GM12878 (cell line): Measurements from ENCODE around the gene FABP7. TPM values are rescaled to one million over a fixed set of nuclear protein-coding genes. Genes with fewer than 3 reads are reported as not detected.

Experiments
- ATAC-seq: fragments of 200-7000 bp; cut with Tn5 transposase; 3 replicates; pipeline ENCODE4 v1.9.1; 2020; ENCODE audit warnings: mild to moderate bottlenecking, moderate library complexity
- BruUV-seq: library from RNA; stranded (reverse); fragments of 400-500 nt; replicated peaks from 2 replicates; lab custom pipeline; 2021; lab: Mats Ljungman, UMichigan
- CTCF ChIA-PET: fragments of 300-600 bp; sonication (Branson Sonifier 250); formaldehyde crosslinking; extraction: SDS; loops from one replicate; lab custom pipeline; 2021; ENCODE audit warnings: inconsistent platforms; lab: Yijun Ruan, JAX
- POLR2A ChIA-PET: fragments of 350-600 bp; formaldehyde crosslinking; extraction: SDS; loops from one replicate; lab custom pipeline; 2021; ENCODE audit warnings: inconsistent platforms; lab: Charles Lee
- RAD21 ChIA-PET: fragments of 300-600 bp; sonication (Branson Sonifier 250); formaldehyde crosslinking; loops from one replicate; lab custom pipeline; 2023; ENCODE audit warnings: antibody characterized with exemption; ENCODE audit not compliant: unreplicated experiment; lab: Charles Lee
- SMC1A ChIA-PET: fragments of 300-600 bp; sonication (Branson Sonifier 250); formaldehyde crosslinking; loops from one replicate; lab custom pipeline; 2023; ENCODE audit not compliant: unreplicated experiment, uncharacterized antibody; lab: Charles Lee
- DNase-seq: peaks from one replicate; pipeline ENCODE4 v3.0.0-alpha.2; 2011; ENCODE audit warnings: low read depth, low spot score
- FAIRE-seq: peaks from 3 replicates; lab custom pipeline; 2011; peaks lifted over from hg19 to GRCh38; lab: Jason Lieb, UNC
- H2AFZ ChIP-seq: 2 replicates; pipeline ENCODE4 v1.6.0; 2011; ENCODE audit warnings: low read depth, low read length, control low read depth; ENCODE audit not compliant: control insufficient read depth
- H3K27ac ChIP-seq: 2 replicates; pipeline ENCODE4 v1.5.1; 2011; ENCODE audit warnings: control low read depth; ENCODE audit not compliant: control insufficient read depth, insufficient read depth
- H3K27me3 ChIP-seq, 2 experiments: replicated peaks in 1 of 2; 2 replicates each; pipeline versions ENCODE4 v1.6.0 to v1.6.1; 2011; ENCODE audit warnings: low read length in 1 of 2; ENCODE audit not compliant: control insufficient read depth in 2 of 2, insufficient read depth in 2 of 2
- H3K36me3 ChIP-seq, 2 experiments: 2 replicates each; pipeline ENCODE4 v1.5.1; 2011; ENCODE audit warnings: low read length in 1 of 2; ENCODE audit not compliant: control insufficient read depth in 2 of 2, insufficient read depth in 2 of 2
- H3K4me1 ChIP-seq: 2 replicates; pipeline ENCODE4 v1.6.1; 2011; ENCODE audit warnings: mild to moderate bottlenecking, low read length, moderate library complexity, mixed read lengths; ENCODE audit not compliant: control insufficient read depth, insufficient read depth
- H3K4me2 ChIP-seq: 2 replicates; pipeline ENCODE4 v1.6.0; 2011; ENCODE audit warnings: control low read depth; ENCODE audit not compliant: control insufficient read depth, insufficient read depth
- H3K4me3 ChIP-seq: fragments of 200-600 bp; sonication (generic); 2 replicates; pipeline ENCODE4 v1.5.1; 2016
- H3K79me2 ChIP-seq: 2 replicates; pipeline ENCODE4 v1.6.0; 2011; ENCODE audit warnings: low read length; ENCODE audit not compliant: control insufficient read depth, insufficient read depth
- H3K9ac ChIP-seq: 2 replicates; pipeline ENCODE4 v1.8.0; 2011; ENCODE audit warnings: low read length, control low read depth, mixed read lengths; ENCODE audit not compliant: control insufficient read depth, insufficient read depth
- H3K9me3 ChIP-seq: replicated peaks from 3 replicates; pipeline ENCODE4 v1.5.1; 2011; ENCODE audit warnings: mild to moderate bottlenecking, low read length; ENCODE audit not compliant: control insufficient read depth, insufficient read depth
- H4K20me1 ChIP-seq: 2 replicates; pipeline ENCODE4 v1.6.0; 2011; ENCODE audit not compliant: control insufficient read depth, insufficient read depth
- BRCA1 ChIP-seq: IDR thresholded peaks from 2 replicates; pipeline ENCODE4 v1.6.1; 2011; ENCODE audit warnings: low read depth, low read length, improper control_type of control experiment
- CBX5 ChIP-seq: sonication (generic); IDR thresholded peaks from 2 replicates; pipeline ENCODE4 v1.6.1; 2016; ENCODE audit warnings: low read depth, moderate library complexity, mild to moderate bottlenecking, inconsistent platforms
- CHD1 ChIP-seq: IDR thresholded peaks from 2 replicates; pipeline ENCODE4 v1.6.1; 2012; ENCODE audit warnings: low read depth, low read length, improper control_type of control experiment
- E2F8 ChIP-seq: fragments of 450-650 bp; IDR thresholded peaks from 2 replicates; pipeline ENCODE4 v1.6.1; 2018; ENCODE audit warnings: mild to moderate bottlenecking, low read depth, moderate library complexity; ENCODE audit not compliant: partially characterized antibody
- ELK1 ChIP-seq: IDR thresholded peaks from 2 replicates; pipeline ENCODE4 v1.6.1; 2012; ENCODE audit warnings: low read depth, low read length, improper control_type of control experiment
- FOXK2 ChIP-seq: fragments of 450-650 bp; IDR thresholded peaks from 2 replicates; pipeline ENCODE4 v1.6.1; 2017; ENCODE audit warnings: mild to moderate bottlenecking, moderate library complexity
- JUNB ChIP-seq: IDR thresholded peaks from 2 replicates; pipeline ENCODE4 v1.6.1; 2016; ENCODE audit warnings: antibody characterized with exemption, mild to moderate bottlenecking
- KAT2A ChIP-seq: conservative IDR thresholded peaks from 2 replicates; pipeline ENCODE4 v1.6.1; 2011; ENCODE audit warnings: low read depth, low read length; ENCODE audit not compliant: control insufficient read depth
- KLF5 ChIP-seq: fragments of 450-650 bp; IDR thresholded peaks from 2 replicates; pipeline ENCODE4 v1.6.1; 2014; ENCODE audit warnings: mild to moderate bottlenecking; ENCODE audit not compliant: partially characterized antibody
- MEF2B ChIP-seq: fragments of 450-650 bp; IDR thresholded peaks from 2 replicates; pipeline ENCODE4 v1.6.1; 2018; ENCODE audit warnings: mild to moderate bottlenecking, moderate library complexity; ENCODE audit not compliant: partially characterized antibody, poor library complexity, severe bottlenecking
- MYB ChIP-seq: fragments of 150-350 bp; IDR thresholded peaks from 2 replicates; pipeline ENCODE4 v1.6.1; 2014; ENCODE audit warnings: mild to moderate bottlenecking, low read depth, low read length, borderline replicate concordance
- NFXL1 ChIP-seq: fragments of 450-650 bp; IDR thresholded peaks from 2 replicates; pipeline ENCODE4 v1.6.1; 2017; ENCODE audit warnings: antibody characterized with exemption, mild to moderate bottlenecking, borderline replicate concordance
- RAD51 ChIP-seq: fragments of 450-650 bp; IDR thresholded peaks from 2 replicates; pipeline ENCODE4 v1.6.1; 2016; ENCODE audit warnings: moderate library complexity, mild to moderate bottlenecking, inconsistent platforms
- SMC3 ChIP-seq: IDR thresholded peaks from 2 replicates; pipeline ENCODE4 v1.6.1; 2011; ENCODE audit warnings: low read length, improper control_type of control experiment, borderline replicate concordance
- STAT1 ChIP-seq: fragments of 450-650 bp; conservative IDR thresholded peaks from 2 replicates; pipeline ENCODE4 v1.6.1; 2014; ENCODE audit warnings: antibody characterized with exemption, mild to moderate bottlenecking
- WGBS: methylation state at CpG from one replicate; pipeline ENCODE4 v1.1.6; 2016; ENCODE audit warnings: low lambda C conversion rate; ENCODE audit not compliant: insufficient replicate concordance, insufficient coverage; ENCODE audit errors: missing lambda C conversion rate; 5-methylcytosine and 5-hydroxymethylcytosine counted together
- in situ Hi-C: fragments of 300-500 bp; cut with MboI; formaldehyde crosslinking; loops from 9 replicates; pipeline ENCODE4 v1.14.3; 2018; ENCODE audit warnings: mixed read lengths
- intact Hi-C: fragments of 100-400 bp; cut with micrococcal nuclease; formaldehyde crosslinking; loops from one replicate; pipeline ENCODE4 v1.14.2; 2022; ENCODE audit not compliant: unreplicated experiment
- polyA plus RNA-seq, 11 experiments: library from polyadenylated mRNA; depleted of rRNA in 4 of 11; unstranded in 6 of 11; stranded (reverse) in 5 of 11; fragments of >200 nt; fragmentation: Nextera tagmentation in 4 of 11; fragmentation: Illumina TruSeq in 1 of 11; extraction: Ambion mirVana in 4 of 11; extraction: Trizol in 1 of 11; gene quantifications; 1 replicate in 1 of 11; 2 replicates in 10 of 11; pipeline versions ENCODE4 v1.2.1 to v1.2.3, GENCODE V29; 2011 to 2016; ENCODE audit warnings: inconsistent platforms in 2 of 11, missing spikeins in 2 of 11, low read depth in 1 of 11
- total RNA-seq, 4 experiments: library from RNA; depleted of rRNA in 3 of 4; stranded (reverse); fragments of >200 nt in 3 of 4; fragmentation: Illumina TruSeq in 1 of 4; extraction: Trizol in 1 of 4; gene quantifications; 2 replicates each; pipeline versions ENCODE4 v1.2.1 to v1.2.3, GENCODE V29; 2013 to 2021

Gene FABP7
- total and polyA plus RNA-seq, 10 of the 15 experiments (the other 5 are each of a cell fraction or from before 2014, with no cell fraction given) = not detected

- no peak overlapping the region for H3K9ac ChIP-seq
- ChIA-PET SMC1A (interaction anchor here (0.6 to 12.2 kb wide), 10 partner anchors 9 to 257 kb away, joined by 3 to 177 read pairs (median 4); no protein-coding TSS in a partner anchor), POLR2A (interaction anchor here (0.7 to 1.2 kb wide), 3 partner anchors 47 to 99 kb away, joined by 3 to 4 read pairs (median 3); no protein-coding TSS in a partner anchor)
Measured at GRCh38 chr6:122740091-122740490, 39.4 kb upstream of the FABP7 start.

More at GRCh38 chr6:122740091-122740490, 39.4 kb upstream of the FABP7 start:
- H3K27me3 ChIP-seq = no peaks in the 10 kb centered on the region
- CTCF ChIA-PET = interaction anchor here (0.8 to 23.5 kb wide), 5 partner anchors 9 to 249 kb away, joined by 3 to 640 read pairs (median 5); no protein-coding TSS in a partner anchor
- FAIRE-seq (no peak), DNase-seq (no peak), ATAC-seq (no peak)
- 78% methylated on average over 2 of the region's 2 CpGs for WGBS
- H3K4me2 ChIP-seq = no peak overlapping the region
- TF ChIP-seq ELK1 = no peak
- TF ChIP-seq E2F8 = no peak
- TF ChIP-seq RAD51 = no peak
- TF ChIP-seq JUNB = no peak
- TF ChIP-seq BRCA1 = no peak
- no peak for TF ChIP-seq FOXK2
- TF ChIP-seq KAT2A = no peak
- TF ChIP-seq MYB = no peak
- no peak for TF ChIP-seq KLF5
- TF ChIP-seq CHD1 = no peak
- TF ChIP-seq CBX5 = no peak
- no peak for TF ChIP-seq MEF2B
- TF ChIP-seq STAT1 = no peak
- TF ChIP-seq NFXL1 = no peak
- TF ChIP-seq SMC3 = no peak
- RAD21 ChIA-PET = interaction anchor here (1.1 to 2.3 kb wide), 3 partner anchors 9 to 99 kb away, joined by 4 to 23 read pairs (median 5); no protein-coding TSS in a partner anchor
- no TSS peak for BruUV-seq
- no peaks in the 10 kb centered on the region for H3K4me1 ChIP-seq
- H3K79me2 ChIP-seq = no peaks in the 10 kb centered on the region
- H3K36me3 ChIP-seq = no peaks in the 10 kb centered on the region
- H2AFZ ChIP-seq = no peak overlapping the region
- no peaks in the 10 kb centered on the region for H3K9me3 ChIP-seq
- in situ Hi-C loops (no loop called here), intact Hi-C loops (no loop called here)
- no peak overlapping the region for H3K27ac ChIP-seq
- H4K20me1 ChIP-seq = no peaks in the 10 kb centered on the region
- H3K4me3 ChIP-seq = no peak overlapping the region
